Sigmoid colon (tissue), 4 donors: Measurements from ENCODE around the gene SNCG.

Experiments used
- CTCF ChIP-seq, 4 experiments: fragments of 450-650 bp in 3 of 4; fragments of 200-600 bp in 1 of 4; IDR thresholded peaks; one replicate each; pipeline ENCODE4 v1.5.1; 2016 to 2019; ENCODE audit warnings: antibody characterized with exemption in 4 of 4, mild to moderate bottlenecking in 3 of 4, moderate library complexity in 2 of 4
- EP300 ChIP-seq, 4 donors: sonication (generic); formaldehyde crosslinking; IDR thresholded peaks; one replicate each; pipeline ENCODE4 v1.6.1; 2017; ENCODE audit warnings: antibody characterized with exemption in 4 of 4
- POLR2A ChIP-seq, 2 donors: fragments of 450-650 bp; IDR thresholded peaks; one replicate each; pipeline ENCODE4 v1.6.1; 2016; ENCODE audit warnings: antibody characterized with exemption in 2 of 2, mild to moderate bottlenecking in 2 of 2, moderate library complexity in 2 of 2
- POLR2AphosphoS5 ChIP-seq, 4 donors: sonication (generic); formaldehyde crosslinking; IDR thresholded peaks; one replicate each; pipeline ENCODE4 v1.6.1; 2017; ENCODE audit warnings: antibody characterized with exemption in 4 of 4

GRCh38 chr10:86969421-86970041, 11.1 kb downstream of the SNCG start:
- TF ChIP-seq CTCF (IDR thresholded peaks at IDR 0.05) (no peak), POLR2A (IDR thresholded peaks at IDR 0.05) (no peak), POLR2AphosphoS5 (IDR thresholded peaks at IDR 0.05) (no peak), EP300 (IDR thresholded peaks at IDR 0.05) (no peak)
